Measurements from ENCODE around the gene FPR1. TPM values are rescaled to one million over a fixed set of nuclear protein-coding genes. Genes with fewer than 3 reads are reported as not detected.

Gene FPR1
- total and polyA plus RNA-seq, 2 of the 8 experiments (the other 6 are each of a cell fraction or from before 2014, with no cell fraction given), result 0.11 TPM; not detected in 1

GRCh38 chr19:51779181-51779580 is 27.5 kb upstream of the FPR1 start (continued):
- TF ChIP-seq CHD7 (IDR thresholded peaks at IDR 0.05; ENCODE audit: insufficient replicate concordance, low read length), result no peak
- no peak for TF ChIP-seq EGR1 (IDR thresholded peaks at IDR 0.05; ENCODE audit: borderline replicate concordance, low read depth, low read length)
- no peak for TF ChIP-seq GABPA (IDR thresholded peaks at IDR 0.05; ENCODE audit: borderline replicate concordance, insufficient read depth, low read length)
- no peak for TF ChIP-seq FOSL1 (IDR thresholded peaks at IDR 0.05; ENCODE audit: insufficient read depth, low read depth, low read length)
- no peak for TF ChIP-seq TAF7 (optimal IDR thresholded peaks at IDR 0.05; ENCODE audit: borderline replicate concordance, low read depth, low read length)
- no peak for TF ChIP-seq SP2 (IDR thresholded peaks at IDR 0.05; ENCODE audit: low read length)
- no peak for TF ChIP-seq KDM4A (IDR thresholded peaks at IDR 0.05; ENCODE audit: low read depth, low read length, severe bottlenecking)
- no peak for TF ChIP-seq KDM5A (IDR thresholded peaks at IDR 0.05; ENCODE audit: low read length)
